Measurements from ENCODE around the gene TGM1. TPM values are rescaled to one million over a fixed set of nuclear protein-coding genes. Genes with fewer than 3 reads are reported as not detected.
A peak's percentile ranks its signal among the peaks of the same experiment; 100 is the strongest.
"Not testable (repeated sequence)": the region's sequence is repeated elsewhere in the genome, so short reads cannot be mapped to it uniquely, and the experiment has no call there.

Gene TGM1
- total and polyA plus RNA-seq, 12 donors: 0.28 to 2.7 (median 0.89) TPM; not detected in 1

DNA sequence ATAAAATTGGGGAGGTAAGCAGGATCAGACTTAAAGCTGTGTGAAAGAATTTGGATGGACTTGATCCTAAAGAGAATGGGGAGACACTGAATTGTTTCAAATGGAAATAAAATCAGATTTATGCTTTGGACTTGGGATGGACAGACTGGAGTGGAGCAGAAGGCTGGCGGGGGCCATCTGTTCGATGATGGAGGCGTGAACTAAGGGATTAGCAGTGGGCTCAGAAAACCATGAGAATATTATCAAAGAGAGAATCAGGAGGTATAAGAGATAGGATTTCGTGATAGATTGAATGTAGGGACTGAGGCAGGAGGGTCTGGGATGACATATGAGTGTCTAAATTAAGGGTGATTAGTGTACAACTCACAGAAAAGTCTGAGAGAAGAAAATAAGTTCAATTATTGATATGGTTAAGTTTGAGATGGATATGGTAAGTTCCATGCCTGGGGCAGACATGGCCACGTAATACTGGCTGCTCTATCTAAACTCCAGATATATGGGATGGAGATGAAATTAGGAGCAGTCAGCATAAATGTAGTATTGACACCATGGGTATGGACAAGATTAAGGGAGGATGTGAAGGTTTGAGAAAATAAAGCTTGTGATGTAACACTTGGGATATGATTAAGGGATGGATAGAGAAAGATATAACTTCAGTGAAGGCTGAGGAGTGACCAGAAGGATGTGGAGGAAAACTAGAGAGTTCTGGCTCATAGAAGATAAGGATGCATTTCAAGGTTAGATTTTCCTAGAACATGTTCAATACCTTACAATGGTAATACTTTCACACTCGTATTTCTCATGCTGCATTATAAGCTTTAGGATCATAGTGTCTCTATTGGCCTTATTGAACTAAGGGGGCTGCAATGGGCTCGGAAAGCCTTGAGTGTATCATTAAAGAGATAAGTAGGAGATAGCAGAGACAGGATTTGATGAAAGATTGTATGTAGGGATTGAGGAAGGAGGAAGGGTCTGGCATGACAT is 58.5 kb downstream of the TGM1 start:
- intact Hi-C loops (cut with DNase I): no loop called here
- Histone ChIP-seq H3K4me3 (no peak overlapping the region), H3K4me1 (replicated peaks in 1 of 2) (no peaks in the 10 kb centered on the region), H3K27ac (no peak overlapping the region), H3K9me3 (replicated peaks in 1 of 3) (no peaks in the 10 kb centered on the region), H3K27me3 (no peaks in the 10 kb centered on the region), H3K36me3 (replicated peaks in 1 of 2) (peaks cover 0 to 39% of the 10 kb centered on the region in 2 donors)
- peak in 2 of 7 donors; percentile 11 to 13 for DNase-seq
- TF ChIP-seq POLR2A (IDR thresholded peaks at IDR 0.05) (no peak), CTCF (IDR thresholded peaks at IDR 0.05) (no peak)
- WGBS, 4 donors: 89 to 92% (median 91%) methylated on average over 7 of the region's 7 CpGs

DNA sequence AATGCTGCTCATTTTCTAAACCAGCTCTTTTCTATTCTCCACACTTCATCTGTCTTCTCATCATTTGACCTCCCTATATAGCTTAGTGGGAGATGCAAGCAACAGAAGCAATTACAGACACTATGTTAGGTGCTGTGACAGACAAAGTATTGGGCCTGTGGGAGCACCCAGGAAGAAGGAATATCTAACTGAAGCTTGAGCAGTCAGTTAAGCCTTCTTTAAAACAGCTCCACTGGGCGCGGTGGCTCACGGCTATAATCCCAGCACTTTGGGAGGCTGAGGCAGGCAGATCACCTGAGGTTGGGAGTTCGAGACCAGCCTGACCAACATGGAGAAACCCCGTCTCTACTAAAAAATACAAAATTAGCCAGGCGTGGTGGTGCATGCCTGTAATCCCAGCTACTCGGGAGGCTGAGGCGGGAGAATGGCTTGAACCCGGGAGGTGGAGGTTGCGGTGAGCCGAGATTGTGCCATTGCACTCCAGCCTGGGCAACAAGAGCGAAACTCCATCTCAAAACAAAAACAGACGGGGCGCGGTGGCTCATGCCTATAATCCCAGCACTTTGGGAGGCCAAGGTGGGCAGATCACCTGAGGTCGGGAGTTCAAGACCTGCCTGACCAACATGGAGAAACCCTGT is 59.6 kb downstream of the TGM1 start:
- peak in 3 of 7 donors; percentile 8 to 42 (median 18) for DNase-seq
- H3K4me3 ChIP-seq; intact Hi-C loops (cut with DNase I); H3K27me3 ChIP-seq; H3K27ac ChIP-seq; H3K4me1 ChIP-seq (replicated peaks in 1 of 2); H3K9me3 ChIP-seq (replicated peaks in 1 of 3): not testable (repeated sequence)
- peaks cover 0 to 30% of the 10 kb centered on the region in 2 donors for H3K36me3 ChIP-seq (replicated peaks in 1 of 2)
- 85 to 96% (median 92%) methylated on average over 14 to 16 of the region's 16 CpGs for WGBS, 4 donors

DNA sequence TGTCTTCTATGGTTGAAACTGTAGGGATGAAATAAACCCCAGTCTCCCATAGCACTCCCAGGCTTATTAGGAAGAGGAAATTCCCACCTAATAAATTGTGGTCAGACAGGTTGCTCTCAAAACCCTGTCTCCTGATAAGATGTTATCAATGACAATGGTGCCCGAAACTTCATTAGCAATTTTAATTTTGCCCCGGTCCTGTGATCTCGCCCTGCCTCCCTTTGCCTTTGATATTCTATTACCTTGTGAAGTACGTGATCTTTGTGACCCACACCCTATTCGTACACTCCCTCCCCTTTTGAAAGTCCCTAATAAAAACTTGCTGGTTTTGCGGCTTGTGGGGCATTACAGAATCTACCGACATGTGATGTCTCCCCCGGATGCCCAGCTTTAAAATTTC is 60.4 kb downstream of the TGM1 start:
- H3K27me3 ChIP-seq; H3K4me3 ChIP-seq; H3K27ac ChIP-seq; H3K9me3 ChIP-seq (replicated peaks in 1 of 3); intact Hi-C loops (cut with DNase I); H3K4me1 ChIP-seq (replicated peaks in 1 of 2); DNase-seq: not testable (repeated sequence)
- H3K36me3 ChIP-seq (replicated peaks in 1 of 2): peaks cover 0 to 24% of the 10 kb centered on the region in 2 donors
- WGBS, 4 donors: 79 to 93% (median 90%) methylated on average over 8 of the region's 8 CpGs

Small RNAs within 50 kb of the gene (small RNA-seq; reads per million reads assigned to genes)
- 0 reads per million in 2 donors for gene CHMP4A
- gene MDP1: 0 to 0.12 reads per million in 2 donors

Other genes starting within 250 kb of the TGM1 start
Only the 30 nearest of the 34 such genes appear.
- 10 to 100 TPM in 7 of 9 donors, 1 to 10 TPM in 2; 4.4 to 37.0 (median 18.4) TPM for gene PCK2, start 168.9 kb downstream of the TGM1 start, total RNA-seq
- 10 to 100 TPM in 2 of 3 donors, 1 to 10 TPM in 1; 7.9 to 17.9 (median 10.5) TPM for gene PCK2, start 168.9 kb downstream of the TGM1 start, polyA plus RNA-seq
- gene DCAF11, start 148.4 kb downstream of the TGM1 start, total RNA-seq: 100 to 1,000 TPM in 8 of 9 donors, 10 to 100 TPM in 1; 88.9 to 401 (median 143) TPM
- 10 to 100 TPM; 40.4 to 94.0 (median 42.3) TPM for gene DCAF11, start 148.4 kb downstream of the TGM1 start, polyA plus RNA-seq
- 10 to 100 TPM in 1 of 9 donors, 1 to 10 TPM in 8; 3.3 to 20.2 (median 4.7) TPM for gene NRL, start 148.2 kb downstream of the TGM1 start, total RNA-seq
- 1 to 10 TPM; 2.2 to 3.5 (median 3.1) TPM for gene NRL, start 148.2 kb downstream of the TGM1 start, polyA plus RNA-seq
- 10 to 100 TPM in 4 of 9 donors, 1 to 10 TPM in 5; 6.5 to 15.7 (median 9.7) TPM for gene FITM1, start 132.5 kb downstream of the TGM1 start, total RNA-seq
- gene FITM1, start 132.5 kb downstream of the TGM1 start, polyA plus RNA-seq: 10 to 100 TPM in 2 of 3 donors, 1 to 10 TPM in 1; 4.6 to 25.7 (median 13.4) TPM
- gene PSME1, start 127.0 kb downstream of the TGM1 start, total RNA-seq: 100 to 1,000 TPM; 208 to 359 (median 277) TPM
- 100 to 1,000 TPM; 205 to 386 (median 313) TPM for gene PSME1, start 127.0 kb downstream of the TGM1 start, polyA plus RNA-seq
- gene EMC9, start 121.6 kb downstream of the TGM1 start, total RNA-seq: 10 to 100 TPM; 22.5 to 65.7 (median 40.5) TPM
- 100 to 1,000 TPM in 2 of 3 donors, 10 to 100 TPM in 1; 21.6 to 149 (median 127) TPM for gene EMC9, start 121.6 kb downstream of the TGM1 start, polyA plus RNA-seq
- 100 to 1,000 TPM; 107 to 362 (median 191) TPM for gene PSME2, start 116.6 kb downstream of the TGM1 start, total RNA-seq
- gene PSME2, start 116.6 kb downstream of the TGM1 start, polyA plus RNA-seq: 100 to 1,000 TPM; 388 to 752 (median 687) TPM
- gene RNF31, start 115.7 kb downstream of the TGM1 start, total RNA-seq: 100 to 1,000 TPM in 1 of 9 donors, 10 to 100 TPM in 8; 32.8 to 165 (median 59.7) TPM
- gene RNF31, start 115.7 kb downstream of the TGM1 start, polyA plus RNA-seq: 100 to 1,000 TPM in 2 of 3 donors, 10 to 100 TPM in 1; 59.3 to 351 (median 198) TPM
- gene IRF9, start 101.9 kb downstream of the TGM1 start, total RNA-seq: 100 to 1,000 TPM in 4 of 9 donors, 10 to 100 TPM in 5; 32.4 to 119 (median 98.3) TPM
- gene IRF9, start 101.9 kb downstream of the TGM1 start, polyA plus RNA-seq: 100 to 1,000 TPM; 118 to 151 (median 129) TPM
- 10 to 100 TPM in 4 of 9 donors, 1 to 10 TPM in 5; 1.3 to 18.5 (median 9.4) TPM for gene REC8, start 91.1 kb downstream of the TGM1 start, total RNA-seq
- gene REC8, start 91.1 kb downstream of the TGM1 start, polyA plus RNA-seq: 100 to 1,000 TPM in 1 of 3 donors, 10 to 100 TPM in 1, 1 to 10 TPM in 1; 3.6 to 111 (median 38.9) TPM
- gene IPO4, start 74.4 kb downstream of the TGM1 start, total RNA-seq: 10 to 100 TPM; 29.7 to 84.9 (median 45.4) TPM
- 10 to 100 TPM; 19.1 to 43.2 (median 23.8) TPM for gene IPO4, start 74.4 kb downstream of the TGM1 start, polyA plus RNA-seq
- 100 to 1,000 TPM in 2 of 9 donors, 10 to 100 TPM in 7; 60.0 to 123 (median 90.4) TPM for gene TM9SF1, start 67.7 kb downstream of the TGM1 start, total RNA-seq
- 10 to 100 TPM; 43.7 to 67.2 (median 56.1) TPM for gene TM9SF1, start 67.7 kb downstream of the TGM1 start, polyA plus RNA-seq
- under 1 TPM in 1 of 9 donors, not detected in 8; 0.46 TPM for gene TSSK4, start 57.5 kb downstream of the TGM1 start, total RNA-seq
- under 1 TPM in 1 of 3 donors, not detected in 2; 0.07 TPM for gene TSSK4, start 57.5 kb downstream of the TGM1 start, polyA plus RNA-seq
- gene CHMP4A, start 49.7 kb downstream of the TGM1 start, total RNA-seq: 10 to 100 TPM; 32.9 to 68.6 (median 56.5) TPM
- 100 to 1,000 TPM in 2 of 3 donors, 10 to 100 TPM in 1; 71.1 to 118 (median 104) TPM for gene CHMP4A, start 49.7 kb downstream of the TGM1 start, polyA plus RNA-seq
- 10 to 100 TPM; 20.3 to 53.7 (median 28.6) TPM for gene MDP1, start 47.1 kb downstream of the TGM1 start, total RNA-seq
- 10 to 100 TPM; 32.2 to 40.2 (median 39.4) TPM for gene MDP1, start 47.1 kb downstream of the TGM1 start, polyA plus RNA-seq
- 100 to 1,000 TPM; 154 to 454 (median 216) TPM for gene NEDD8, start 30.8 kb downstream of the TGM1 start, total RNA-seq
- 100 to 1,000 TPM; 136 to 448 (median 215) TPM for gene NEDD8, start 30.8 kb downstream of the TGM1 start, polyA plus RNA-seq
- 100 to 1,000 TPM in 8 of 9 donors, 10 to 100 TPM in 1; 92.5 to 188 (median 131) TPM for gene GMPR2, start 30.2 kb downstream of the TGM1 start, total RNA-seq
- gene GMPR2, start 30.2 kb downstream of the TGM1 start, polyA plus RNA-seq: 100 to 1,000 TPM in 1 of 3 donors, 10 to 100 TPM in 2; 70.6 to 103 (median 98.0) TPM
- 100 to 1,000 TPM in 5 of 9 donors, 10 to 100 TPM in 4; 76.3 to 216 (median 101) TPM for gene TINF2, start 20.6 kb downstream of the TGM1 start, total RNA-seq
- 100 to 1,000 TPM in 2 of 3 donors, 10 to 100 TPM in 1; 57.8 to 179 (median 103) TPM for gene TINF2, start 20.6 kb downstream of the TGM1 start, polyA plus RNA-seq
- 10 to 100 TPM; 26.0 to 40.0 (median 32.3) TPM for gene RABGGTA, start 8.4 kb upstream of the TGM1 start, total RNA-seq
- 100 to 1,000 TPM in 1 of 3 donors, 10 to 100 TPM in 2; 15.7 to 124 (median 90.7) TPM for gene RABGGTA, start 8.4 kb upstream of the TGM1 start, polyA plus RNA-seq
- gene DHRS1, start 36.6 kb upstream of the TGM1 start, total RNA-seq: 10 to 100 TPM; 11.4 to 68.1 (median 36.1) TPM
- 10 to 100 TPM; 19.8 to 38.7 (median 37.6) TPM for gene DHRS1, start 36.6 kb upstream of the TGM1 start, polyA plus RNA-seq
- 10 to 100 TPM in 8 of 9 donors, 1 to 10 TPM in 1; 9.2 to 28.2 (median 18.2) TPM for gene NOP9, start 36.7 kb upstream of the TGM1 start, total RNA-seq
- 10 to 100 TPM in 2 of 3 donors, 1 to 10 TPM in 1; 9.1 to 21.1 (median 16.8) TPM for gene NOP9, start 36.7 kb upstream of the TGM1 start, polyA plus RNA-seq
- gene CIDEB, start 44.8 kb upstream of the TGM1 start, total RNA-seq: 10 to 100 TPM; 16.4 to 80.3 (median 40.5) TPM
- gene CIDEB, start 44.8 kb upstream of the TGM1 start, polyA plus RNA-seq: 10 to 100 TPM; 17.5 to 73.7 (median 37.4) TPM
- gene LTB4R2, start 47.0 kb upstream of the TGM1 start, total RNA-seq: 10 to 100 TPM in 2 of 9 donors, 1 to 10 TPM in 6, under 1 TPM in 1; 0.42 to 11.1 (median 4.2) TPM
- gene LTB4R2, start 47.0 kb upstream of the TGM1 start, polyA plus RNA-seq: 1 to 10 TPM in 2 of 3 donors, under 1 TPM in 1; 0.57 to 2.7 (median 1.8) TPM
- gene LTB4R, start 48.3 kb upstream of the TGM1 start, total RNA-seq: 10 to 100 TPM in 5 of 9 donors, 1 to 10 TPM in 4; 1.4 to 21.0 (median 11.0) TPM
- 10 to 100 TPM in 2 of 3 donors, 1 to 10 TPM in 1; 9.4 to 30.2 (median 17.5) TPM for gene LTB4R, start 48.3 kb upstream of the TGM1 start, polyA plus RNA-seq
- gene ADCY4, start 71.9 kb upstream of the TGM1 start, total RNA-seq: 10 to 100 TPM in 5 of 9 donors, 1 to 10 TPM in 4; 3.9 to 34.0 (median 12.5) TPM
- 10 to 100 TPM in 2 of 3 donors, 1 to 10 TPM in 1; 4.5 to 70.1 (median 45.8) TPM for gene ADCY4, start 71.9 kb upstream of the TGM1 start, polyA plus RNA-seq
- 10 to 100 TPM in 1 of 9 donors, 1 to 10 TPM in 6, under 1 TPM in 2; 0.50 to 10.4 (median 3.6) TPM for gene RIPK3, start 76.8 kb upstream of the TGM1 start, total RNA-seq
- gene RIPK3, start 76.8 kb upstream of the TGM1 start, polyA plus RNA-seq: 1 to 10 TPM; 1.5 to 8.0 (median 4.6) TPM
- gene NFATC4, start 105.0 kb upstream of the TGM1 start, total RNA-seq: 100 to 1,000 TPM in 2 of 9 donors, 10 to 100 TPM in 7; 17.0 to 164 (median 48.2) TPM
- 100 to 1,000 TPM in 2 of 3 donors, 10 to 100 TPM in 1; 11.8 to 505 (median 390) TPM for gene NFATC4, start 105.0 kb upstream of the TGM1 start, polyA plus RNA-seq
- gene NYNRIN, start 135.8 kb upstream of the TGM1 start, total RNA-seq: 10 to 100 TPM in 1 of 9 donors, 1 to 10 TPM in 8; 6.0 to 11.0 (median 7.0) TPM
- 1 to 10 TPM; 2.2 to 6.1 (median 3.4) TPM for gene NYNRIN, start 135.8 kb upstream of the TGM1 start, polyA plus RNA-seq
- 10 to 100 TPM in 4 of 9 donors, 1 to 10 TPM in 5; 5.0 to 43.6 (median 10.0) TPM for gene CBLN3, start 166.5 kb upstream of the TGM1 start, total RNA-seq
- gene CBLN3, start 166.5 kb upstream of the TGM1 start, polyA plus RNA-seq: 10 to 100 TPM in 2 of 3 donors, 1 to 10 TPM in 1; 3.9 to 35.7 (median 21.3) TPM
- 10 to 100 TPM; 30.2 to 76.9 (median 46.3) TPM for gene KHNYN, start 166.8 kb upstream of the TGM1 start, total RNA-seq
- 10 to 100 TPM; 18.5 to 48.6 (median 36.2) TPM for gene KHNYN, start 166.8 kb upstream of the TGM1 start, polyA plus RNA-seq